ENCODE measurements around the gene ADARB2. TPM values are rescaled to one million over a fixed set of nuclear protein-coding genes. Genes with fewer than 3 reads are reported as not detected.

Gene ADARB2
- total and polyA plus RNA-seq, 2 experiments from 2014 or later, result not detected

- Histone ChIP-seq H3K27ac (no peak overlapping the region), H3K4me1 (ENCODE audit: insufficient read depth) (no peaks in the 10 kb centered on the region), H2AFZ (no peak overlapping the region), H3K9ac (no peak overlapping the region), H3K9me2 (ENCODE audit: insufficient read depth) (no peaks in the 10 kb centered on the region), H3K36me3 (ENCODE audit: low read depth) (no peaks in the 10 kb centered on the region), H3F3A (ENCODE audit: insufficient read depth) (no peaks in the 10 kb centered on the region), H4K20me1 (ENCODE audit: insufficient read depth) (no peaks in the 10 kb centered on the region), H3K4me2 (ENCODE audit: unreplicated experiment) (no peak overlapping the region), H3K27me3 (replicated peaks; ENCODE audit: insufficient read depth) (no peaks in the 10 kb centered on the region), H3K4me3 (no peak overlapping the region), H3K79me2 (ENCODE audit: insufficient read depth) (no peaks in the 10 kb centered on the region), H3K9me3 (ENCODE audit: low read depth) (no peaks in the 10 kb centered on the region)
- no peak for TF ChIP-seq EZH2phosphoT487 (IDR thresholded peaks at IDR 0.05; ENCODE audit: insufficient read depth, low read depth)
- no peak for TF ChIP-seq EZH2 (IDR thresholded peaks at IDR 0.05; ENCODE audit: insufficient read depth, poor library complexity, severe bottlenecking)
- no peak for DNase-seq
- in situ Hi-C loops (cut with MboI), result no loop called here
- WGBS, 2 experiments (ENCODE audit: low coverage in 1 of 2, low lambda C conversion rate in 2 of 2, missing lambda C conversion rate in 2 of 2), result 15 to 26% methylated on average over 9 of the region's 9 CpGs
Measured at GRCh38 chr10:1264001-1264400, 473.3 kb downstream of the ADARB2 start.

- no peak for TF ChIP-seq EZH2phosphoT487 (IDR thresholded peaks at IDR 0.05; ENCODE audit: insufficient read depth, low read depth)
- no peak for TF ChIP-seq EZH2 (IDR thresholded peaks at IDR 0.05; ENCODE audit: insufficient read depth, poor library complexity, severe bottlenecking)
- Histone ChIP-seq H3K79me2 (ENCODE audit: insufficient read depth) (no peaks in the 10 kb centered on the region), H3K4me2 (ENCODE audit: unreplicated experiment) (no peak overlapping the region), H3K9me3 (ENCODE audit: low read depth) (no peaks in the 10 kb centered on the region), H3K4me1 (ENCODE audit: insufficient read depth) (no peaks in the 10 kb centered on the region), H3K27ac (no peak overlapping the region), H2AFZ (no peak overlapping the region), H3F3A (ENCODE audit: insufficient read depth) (no peaks in the 10 kb centered on the region), H3K9me2 (ENCODE audit: insufficient read depth) (no peaks in the 10 kb centered on the region), H3K9ac (no peak overlapping the region), H3K4me3 (no peak overlapping the region), H3K36me3 (ENCODE audit: low read depth) (no peaks in the 10 kb centered on the region), H4K20me1 (ENCODE audit: insufficient read depth) (no peaks in the 10 kb centered on the region), H3K27me3 (replicated peaks; ENCODE audit: insufficient read depth) (no peaks in the 10 kb centered on the region)
- in situ Hi-C loops (cut with MboI), result no loop called here
- no peak for DNase-seq
- 29 to 33% methylated on average over 6 to 7 of the region's 7 CpGs for WGBS, 2 experiments (ENCODE audit: low coverage in 1 of 2, low lambda C conversion rate in 2 of 2, missing lambda C conversion rate in 2 of 2)
Measured at GRCh38 chr10:1257274-1257673, 480.1 kb downstream of the ADARB2 start.

GRCh38 chr10:1256432-1256725, 480.9 kb downstream of the ADARB2 start:
- H3K9me2 ChIP-seq (ENCODE audit: insufficient read depth), result no peaks in the 10 kb centered on the region
- DNase-seq, result no peak
- in situ Hi-C loops (cut with MboI), result no loop called here
- H3K27me3 ChIP-seq (replicated peaks; ENCODE audit: insufficient read depth), result no peaks in the 10 kb centered on the region
- no peaks in the 10 kb centered on the region for H3F3A ChIP-seq (ENCODE audit: insufficient read depth)
- no peaks in the 10 kb centered on the region for H3K4me1 ChIP-seq (ENCODE audit: insufficient read depth)
- H3K79me2 ChIP-seq (ENCODE audit: insufficient read depth), result no peaks in the 10 kb centered on the region
- H2AFZ ChIP-seq, result no peak overlapping the region
- no peak overlapping the region for H3K4me3 ChIP-seq
- H3K27ac ChIP-seq, result no peak overlapping the region
- no peak overlapping the region for H3K4me2 ChIP-seq (ENCODE audit: unreplicated experiment)
- H3K9me3 ChIP-seq (ENCODE audit: low read depth), result no peaks in the 10 kb centered on the region
- no peak overlapping the region for H3K9ac ChIP-seq
- WGBS, 2 experiments (ENCODE audit: low coverage in 1 of 2, low lambda C conversion rate in 2 of 2, missing lambda C conversion rate in 2 of 2), result 20 to 22% methylated on average over 4 of the region's 4 CpGs
- no peaks in the 10 kb centered on the region for H4K20me1 ChIP-seq (ENCODE audit: insufficient read depth)
- TF ChIP-seq EZH2phosphoT487 (IDR thresholded peaks at IDR 0.05; ENCODE audit: insufficient read depth, low read depth), result no peak
- TF ChIP-seq EZH2 (IDR thresholded peaks at IDR 0.05; ENCODE audit: insufficient read depth, poor library complexity, severe bottlenecking), result no peak
- H3K36me3 ChIP-seq (ENCODE audit: low read depth), result no peaks in the 10 kb centered on the region

- DNase-seq, result no peak
- Histone ChIP-seq H3K27ac (no peak overlapping the region), H3K9me3 (ENCODE audit: low read depth) (no peaks in the 10 kb centered on the region), H3K36me3 (ENCODE audit: low read depth) (no peaks in the 10 kb centered on the region), H3K9ac (no peak overlapping the region), H3K4me1 (ENCODE audit: insufficient read depth) (no peaks in the 10 kb centered on the region), H3K4me3 (no peak overlapping the region), H3K9me2 (ENCODE audit: insufficient read depth) (no peaks in the 10 kb centered on the region), H2AFZ (no peak overlapping the region), H3K27me3 (replicated peaks; ENCODE audit: insufficient read depth) (no peaks in the 10 kb centered on the region), H3K4me2 (ENCODE audit: unreplicated experiment) (no peak overlapping the region), H3F3A (ENCODE audit: insufficient read depth) (no peaks in the 10 kb centered on the region), H3K79me2 (ENCODE audit: insufficient read depth) (no peaks in the 10 kb centered on the region), H4K20me1 (ENCODE audit: insufficient read depth) (no peaks in the 10 kb centered on the region)
- 15 to 22% methylated on average over 10 of the region's 10 CpGs for WGBS, 2 experiments (ENCODE audit: low coverage in 1 of 2, low lambda C conversion rate in 2 of 2, missing lambda C conversion rate in 2 of 2)
- TF ChIP-seq EZH2phosphoT487 (IDR thresholded peaks at IDR 0.05; ENCODE audit: insufficient read depth, low read depth) (no peak), EZH2 (IDR thresholded peaks at IDR 0.05; ENCODE audit: insufficient read depth, poor library complexity, severe bottlenecking) (no peak)
- in situ Hi-C loops (cut with MboI), result no loop called here
Measured at GRCh38 chr10:1255600-1256431, 481.5 kb downstream of the ADARB2 start.
